Left lobe of liver (tissue), 2 donors: ENCODE results near the gene PCK1. TPM values are rescaled to one million over a fixed set of nuclear protein-coding genes. Genes with fewer than 3 reads are reported as not detected.

Source experiments
- ATAC-seq: fragments of 200-7000 bp; cut with Tn5 transposase; one replicate; pipeline ENCODE4 v1.9.1; 2020; ENCODE audit warnings: mild to moderate bottlenecking, moderate library complexity
- DNase-seq: peaks from one replicate; pipeline ENCODE4 v3.0.0-alpha.2; 2020; ENCODE audit warnings: low spot score
- total RNA-seq: library from RNA; stranded (reverse); gene quantifications from one replicate; pipeline ENCODE4 v1.2.1, GENCODE V29; 2021
- donor health status: DM: no; HTN: no; CAD: no; lungs with moderate emphysema.
- donor health status: DM: no; HTN: yes; CAD: no.

The PCK1 gene
- total RNA-seq, 1 donor from 2014 or later: 1,004 TPM

DNA sequence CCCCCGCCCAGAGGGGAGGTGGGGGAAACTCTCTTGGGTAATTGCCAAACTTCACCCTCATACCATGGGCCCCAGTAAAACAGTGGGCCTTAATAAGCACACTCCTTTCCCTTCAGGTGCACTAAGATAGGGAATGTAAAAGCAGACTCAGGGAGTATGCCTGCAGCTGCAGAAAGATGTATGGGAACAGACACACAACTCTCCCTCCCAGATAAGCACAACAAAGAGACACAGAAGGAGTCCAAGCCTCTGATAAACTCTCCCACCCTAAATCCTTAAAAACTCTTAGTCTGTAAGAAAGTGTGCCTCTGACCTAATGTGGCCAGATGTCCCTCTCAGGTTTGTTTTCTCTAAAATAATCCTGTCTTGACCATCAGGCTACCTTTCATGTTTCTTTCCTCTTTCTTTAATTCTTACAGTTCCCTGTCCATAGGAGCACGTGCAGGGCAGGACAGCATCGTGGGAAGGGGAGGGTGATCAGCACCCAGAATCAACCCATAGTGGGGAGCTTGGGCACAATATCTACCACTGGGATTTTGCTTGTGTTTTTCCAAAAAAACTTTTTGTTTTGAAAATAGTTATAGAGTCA lies 24.7 kb upstream of the PCK1 start:
- DNase-seq: no peak
- ATAC-seq: no peak

DNA sequence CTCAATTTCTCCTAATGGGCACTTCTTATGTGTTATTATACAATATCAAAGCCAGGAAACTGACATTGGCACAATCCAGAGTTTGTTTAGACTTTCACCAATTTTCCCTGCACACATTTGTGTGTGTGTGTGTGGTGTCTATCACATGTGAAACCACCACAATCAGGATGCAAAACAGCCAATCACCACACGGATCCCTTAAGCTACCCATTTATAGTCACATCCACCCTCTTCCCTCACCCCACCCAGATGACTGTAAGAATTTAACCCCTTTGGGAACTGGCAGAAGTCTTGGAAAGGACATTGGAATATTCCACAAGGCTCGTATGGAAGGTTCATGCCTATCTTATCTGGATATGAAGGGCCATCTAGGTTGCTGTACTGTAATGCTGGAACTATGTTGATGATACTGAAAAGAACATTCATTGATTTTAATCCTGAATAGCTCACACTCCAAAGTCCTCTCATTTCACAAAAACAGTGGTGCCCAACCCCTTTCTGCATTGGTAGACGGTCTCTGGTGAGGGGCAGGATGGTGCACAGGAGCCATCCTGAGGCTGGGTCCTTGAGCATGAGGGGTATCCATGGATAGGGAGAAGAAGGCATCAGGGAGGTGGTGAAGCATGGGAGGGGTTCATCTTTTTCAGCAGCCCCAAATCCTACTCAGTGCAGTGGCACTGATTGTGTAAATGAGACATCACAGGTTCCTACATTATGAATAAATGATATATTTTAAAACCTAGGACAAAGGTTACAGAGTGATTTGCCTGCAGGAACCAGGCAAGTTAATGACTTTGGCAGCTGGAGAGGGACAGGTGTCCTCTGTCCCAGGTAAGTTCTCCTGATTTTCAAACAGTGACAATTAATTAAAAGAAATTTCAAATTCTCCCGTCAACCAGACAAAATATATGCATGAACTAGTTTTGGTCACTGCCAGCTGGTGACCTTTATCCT lies 23.9 kb upstream of the PCK1 start:
- DNase-seq (no peak), ATAC-seq (peak; percentile 55)

DNA sequence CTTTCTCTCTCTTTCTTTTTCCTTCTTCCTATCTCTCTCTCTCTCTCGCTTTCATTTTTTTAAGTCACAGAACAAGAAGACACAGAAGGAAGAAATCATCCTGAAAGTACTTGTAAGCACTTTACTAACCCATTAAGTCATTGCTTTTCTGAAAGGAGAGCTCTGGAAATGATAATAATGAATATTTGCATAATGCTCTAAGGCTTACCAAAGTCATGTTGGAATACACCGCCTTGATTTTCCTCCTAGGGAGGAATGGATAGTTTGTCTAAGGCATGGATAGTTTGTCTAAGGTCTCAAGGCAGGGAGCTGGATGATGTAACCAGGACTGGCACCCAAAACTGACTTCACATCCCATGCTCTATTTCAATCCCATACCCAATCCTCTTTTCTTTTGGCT lies 23.1 kb upstream of the PCK1 start:
- ATAC-seq: no peak
- no peak for DNase-seq

DNA sequence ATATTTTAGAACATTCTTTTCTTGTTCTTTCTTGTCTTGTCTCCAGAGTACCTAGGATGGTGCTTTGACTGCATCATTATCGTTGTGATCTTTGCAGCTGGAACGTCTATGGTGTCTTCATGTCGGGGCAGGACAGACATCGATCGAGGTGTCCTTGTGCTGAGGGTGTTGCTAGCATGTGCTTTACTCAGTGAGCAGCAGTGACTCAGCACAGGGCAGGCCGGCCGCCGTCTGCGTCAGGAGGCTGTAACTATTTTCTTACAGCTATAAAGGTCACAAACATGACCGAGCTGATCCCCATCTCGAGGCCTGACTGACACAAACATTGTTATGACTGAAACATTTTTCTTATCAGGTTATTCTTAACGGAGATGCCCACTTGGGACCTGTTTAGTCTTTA lies 21.0 kb upstream of the PCK1 start:
- ATAC-seq (no peak), DNase-seq (no peak)

DNA sequence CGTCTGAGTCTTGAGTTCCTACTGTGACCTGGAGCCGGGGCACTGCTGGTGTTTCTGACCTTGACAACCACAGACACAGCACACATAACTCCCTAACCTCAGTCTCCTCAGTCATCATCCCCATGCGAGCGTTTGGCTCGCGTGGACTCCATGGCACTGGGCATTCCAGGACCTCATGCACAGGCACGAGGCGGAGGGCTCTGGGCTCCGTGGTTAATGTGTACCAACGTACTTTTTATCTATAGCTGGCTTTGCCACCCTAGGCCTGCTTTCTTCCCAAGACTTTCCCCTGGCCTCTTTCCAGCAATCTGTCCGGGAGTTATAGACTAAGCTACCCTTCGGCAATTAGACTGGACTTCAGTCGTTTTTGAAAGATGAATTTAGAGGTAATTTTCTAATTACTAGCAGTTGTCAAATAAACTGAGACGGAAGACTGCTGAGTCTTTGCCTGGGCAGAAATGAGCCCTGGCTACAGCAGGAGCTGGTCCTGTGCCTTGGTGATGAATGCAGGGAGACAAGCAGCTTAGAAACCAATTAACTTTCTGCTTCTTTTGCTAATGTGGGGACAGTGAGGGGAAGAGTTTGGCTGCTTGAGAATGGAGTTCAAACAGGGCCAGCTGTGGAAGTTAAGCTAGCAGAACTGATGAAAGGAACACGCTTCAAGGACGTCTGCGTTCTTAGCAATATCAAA lies 19.9 kb upstream of the PCK1 start:
- DNase-seq: no peak

DNA sequence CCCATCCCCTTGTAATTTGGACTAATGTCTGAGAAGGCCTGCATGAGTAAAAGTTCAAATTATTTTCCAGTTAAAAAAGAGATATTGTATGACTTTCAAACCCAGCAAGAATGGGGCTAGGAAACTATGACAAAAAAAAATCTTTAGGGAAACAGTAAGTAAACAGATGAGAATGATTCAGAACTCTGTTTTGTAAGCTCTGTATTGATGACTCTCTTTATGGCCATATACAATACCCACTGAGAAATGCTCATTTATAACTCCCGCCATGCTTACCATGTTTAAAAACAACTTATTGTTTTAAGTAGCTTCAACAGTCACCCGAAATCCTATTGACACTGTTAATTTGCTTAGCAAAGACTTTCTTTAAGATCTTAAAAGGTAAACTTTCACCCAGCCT lies 17.2 kb upstream of the PCK1 start:
- ATAC-seq (no peak), DNase-seq (no peak)

More for the DNA sequence above, 19.9 kb upstream of the PCK1 start:
- ATAC-seq: no peak

DNA sequence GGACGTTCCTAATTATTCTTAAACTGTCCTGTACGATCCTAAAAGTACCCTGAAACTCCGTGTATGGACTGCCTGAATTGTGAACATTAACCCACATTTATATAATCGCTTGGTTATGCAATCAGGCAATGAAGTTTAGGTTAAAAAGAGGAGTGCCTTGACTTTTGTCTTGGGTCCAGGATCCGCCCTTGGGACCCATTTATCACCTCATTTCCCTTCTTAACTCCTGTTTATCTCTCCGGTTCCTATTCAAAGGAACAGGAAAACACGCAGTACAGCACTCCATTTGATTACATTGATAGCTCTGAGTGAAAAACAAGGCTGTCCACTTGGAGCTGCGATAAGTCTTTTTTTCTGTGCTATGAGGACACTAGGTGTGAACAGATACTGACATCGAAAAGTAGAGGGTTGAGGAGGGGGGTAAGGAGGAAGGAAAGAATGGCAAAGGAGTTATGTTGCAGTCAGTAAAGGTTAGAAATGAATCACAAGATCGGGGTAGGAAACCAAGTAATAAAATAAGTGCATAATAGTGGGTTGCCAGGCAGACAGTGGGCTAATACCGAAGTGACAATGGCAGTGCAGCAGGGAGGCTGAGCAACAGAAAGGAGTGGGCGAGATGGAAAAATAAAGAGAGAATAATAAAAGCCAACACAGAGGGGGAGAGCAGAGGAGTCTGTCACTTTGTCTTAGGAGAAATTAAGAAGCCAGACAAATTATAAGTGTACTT lies 15.9 kb upstream of the PCK1 start:
- ATAC-seq: peak; percentile 14
- DNase-seq: no peak

DNA sequence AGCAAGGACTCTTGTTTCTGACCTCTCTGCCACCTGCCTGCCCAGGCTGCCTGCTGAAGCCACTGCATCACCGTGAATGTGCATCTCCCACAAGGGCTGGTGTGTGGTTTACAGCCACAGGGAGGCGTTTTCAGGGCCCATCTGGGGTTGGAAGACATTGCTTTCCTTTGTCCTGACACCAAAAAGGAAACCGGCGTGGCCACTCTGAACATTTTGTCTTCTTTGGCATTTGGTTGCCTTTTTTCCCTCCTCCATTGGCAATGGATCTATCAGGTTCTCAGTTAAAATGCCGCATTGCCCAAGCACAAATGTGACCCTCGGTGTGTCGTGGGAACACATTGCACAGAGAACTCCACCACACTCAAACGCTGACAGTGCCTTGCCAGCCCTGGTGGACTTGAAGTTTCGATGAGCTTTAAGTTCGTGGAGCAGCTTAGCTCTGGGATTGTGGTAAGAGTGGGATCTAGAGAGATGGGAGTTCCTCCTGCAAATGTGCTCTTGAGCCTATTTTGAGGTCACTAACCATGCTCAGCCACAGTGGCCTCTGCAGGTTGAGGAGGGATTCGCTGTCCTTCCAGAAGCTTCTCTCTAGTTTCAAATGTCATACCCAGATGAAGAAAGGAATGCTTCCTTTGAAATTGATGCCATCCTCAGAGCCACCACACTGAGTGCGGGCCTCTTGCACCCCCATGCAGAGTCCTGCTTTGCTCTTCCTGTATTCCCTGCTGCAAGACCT lies 14.8 kb upstream of the PCK1 start:
- ATAC-seq (peak; percentile 56), DNase-seq (peak; percentile 77)

DNA sequence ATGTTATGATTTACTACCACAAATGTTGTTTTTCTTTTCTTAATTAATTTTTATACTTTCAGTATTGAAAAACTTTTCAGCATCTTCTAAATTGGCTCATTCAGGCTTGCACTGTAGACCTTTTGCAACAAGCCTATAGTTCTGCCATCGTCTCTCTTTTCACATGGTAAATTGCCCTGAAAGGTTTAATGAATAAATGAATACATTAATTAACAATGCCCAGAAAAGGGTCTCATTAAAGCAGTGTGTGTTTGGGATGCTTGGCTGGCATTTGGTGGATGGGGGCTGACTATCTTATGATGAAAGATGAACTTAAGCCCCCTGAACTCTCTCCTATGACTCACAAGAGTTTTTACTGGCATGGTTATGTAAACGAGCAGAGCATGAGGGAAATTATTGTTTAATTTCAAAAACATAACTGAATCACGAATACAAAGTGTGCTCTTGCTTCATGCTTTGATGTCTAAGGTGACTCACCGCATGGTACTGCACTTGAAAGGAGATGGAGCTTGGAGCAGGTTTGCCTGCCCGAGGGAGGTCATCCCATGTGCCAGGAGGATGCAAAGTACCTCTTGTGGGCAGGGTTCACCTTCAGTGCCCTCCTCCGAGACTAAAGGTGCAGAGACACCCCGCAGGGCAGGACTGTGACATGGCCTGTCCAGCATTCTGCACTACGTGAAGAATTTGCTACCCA lies 13.8 kb upstream of the PCK1 start:
- no peak for DNase-seq

DNA sequence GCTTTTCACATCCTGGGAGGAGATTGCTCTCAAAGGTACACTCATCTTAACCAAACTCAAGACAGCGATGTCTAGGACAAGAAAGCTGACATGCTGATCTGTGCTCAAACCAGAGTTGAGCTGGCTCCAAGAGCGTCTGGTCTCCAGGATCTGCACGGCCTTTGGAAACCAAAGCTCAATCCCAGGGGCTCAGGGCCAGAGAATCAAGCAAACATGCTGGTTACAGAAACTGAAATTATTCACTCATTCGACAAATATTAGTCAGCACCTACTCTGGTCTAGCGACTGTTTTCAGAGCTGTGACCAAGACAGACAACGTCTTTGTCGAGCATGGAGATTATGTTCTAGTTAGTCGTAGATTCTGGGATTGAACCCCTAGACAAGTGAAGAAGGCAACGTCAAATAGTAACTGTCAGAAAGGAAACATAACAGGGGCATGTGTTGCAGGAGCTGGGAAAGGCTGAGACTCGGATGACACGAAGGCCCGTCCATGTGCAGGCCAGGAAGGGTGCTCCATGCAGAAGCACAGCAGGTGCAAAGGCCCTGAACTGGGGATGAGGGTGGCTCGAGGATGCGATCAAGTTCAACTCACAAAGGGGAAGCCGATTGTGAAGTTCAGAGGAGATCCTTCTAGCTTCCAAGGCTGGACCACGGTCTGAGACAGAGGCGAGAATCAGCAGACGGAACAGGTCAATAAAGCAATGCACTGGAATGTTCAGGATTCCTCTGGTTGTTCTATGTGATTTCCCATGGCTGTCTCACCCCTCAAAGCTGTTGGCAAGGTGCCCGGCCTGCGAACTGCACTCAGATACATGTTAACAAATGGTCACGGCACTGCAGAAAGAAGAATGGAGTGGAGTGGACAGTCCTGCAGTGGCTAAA lies 12.5 kb upstream of the PCK1 start:
- peak; percentile 76 for DNase-seq
- ATAC-seq: peak; percentile 46

More for the DNA sequence above, 13.8 kb upstream of the PCK1 start:
- ATAC-seq: peak; percentile 38

DNA sequence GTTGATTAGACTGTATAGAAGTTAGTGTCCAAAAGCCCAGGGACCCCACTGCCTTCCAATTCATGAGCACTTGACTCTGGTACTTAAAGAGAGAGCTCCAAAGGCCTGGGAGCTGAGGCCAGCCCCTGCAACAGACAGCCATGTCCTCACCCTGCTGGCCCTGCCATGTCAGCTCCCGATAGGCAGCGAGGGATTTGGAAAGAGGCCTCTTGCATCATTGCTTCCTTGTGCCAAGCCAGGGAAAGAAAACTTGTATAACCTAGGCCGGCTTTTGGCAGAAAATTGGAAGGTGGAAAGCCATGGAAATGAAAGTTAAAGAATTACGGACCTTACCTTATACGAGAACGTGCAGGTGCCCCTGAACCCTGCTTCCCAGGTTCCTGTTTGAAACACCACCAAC lies 8.4 kb upstream of the PCK1 start:
- DNase-seq (peak; percentile 91), ATAC-seq (peak; percentile 58)

DNA sequence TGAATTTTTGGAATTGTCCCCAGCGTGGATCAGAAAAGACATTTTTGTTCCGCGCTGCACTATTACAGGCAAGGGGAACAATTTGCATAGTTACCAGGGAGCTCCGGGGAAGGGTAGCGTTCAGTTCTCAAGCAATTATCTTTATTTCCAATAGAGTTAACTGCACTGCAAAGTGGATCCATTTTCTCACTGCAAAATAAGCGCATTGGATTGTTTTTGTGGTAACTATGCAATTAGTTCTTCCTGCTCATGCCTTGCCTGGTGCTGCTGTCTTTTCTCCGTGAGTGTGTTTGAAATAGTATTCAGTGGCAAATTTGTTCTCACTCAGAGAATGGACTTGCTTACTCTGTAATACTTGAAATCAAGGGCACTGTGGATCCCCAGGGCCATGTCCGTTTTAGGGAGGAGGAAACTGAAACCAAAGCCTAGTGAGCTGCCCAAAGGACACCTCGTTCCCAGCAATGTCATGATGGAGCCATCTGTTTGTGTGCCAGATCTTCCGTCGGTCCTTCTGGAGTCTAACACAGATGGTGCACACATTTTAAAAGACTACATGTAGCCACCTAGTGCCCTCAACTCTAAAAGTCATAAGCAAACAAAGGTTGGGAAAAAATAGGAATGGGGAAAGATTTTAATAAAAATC lies 7.4 kb upstream of the PCK1 start:
- ATAC-seq (peak; percentile 27), DNase-seq (no peak)

DNA sequence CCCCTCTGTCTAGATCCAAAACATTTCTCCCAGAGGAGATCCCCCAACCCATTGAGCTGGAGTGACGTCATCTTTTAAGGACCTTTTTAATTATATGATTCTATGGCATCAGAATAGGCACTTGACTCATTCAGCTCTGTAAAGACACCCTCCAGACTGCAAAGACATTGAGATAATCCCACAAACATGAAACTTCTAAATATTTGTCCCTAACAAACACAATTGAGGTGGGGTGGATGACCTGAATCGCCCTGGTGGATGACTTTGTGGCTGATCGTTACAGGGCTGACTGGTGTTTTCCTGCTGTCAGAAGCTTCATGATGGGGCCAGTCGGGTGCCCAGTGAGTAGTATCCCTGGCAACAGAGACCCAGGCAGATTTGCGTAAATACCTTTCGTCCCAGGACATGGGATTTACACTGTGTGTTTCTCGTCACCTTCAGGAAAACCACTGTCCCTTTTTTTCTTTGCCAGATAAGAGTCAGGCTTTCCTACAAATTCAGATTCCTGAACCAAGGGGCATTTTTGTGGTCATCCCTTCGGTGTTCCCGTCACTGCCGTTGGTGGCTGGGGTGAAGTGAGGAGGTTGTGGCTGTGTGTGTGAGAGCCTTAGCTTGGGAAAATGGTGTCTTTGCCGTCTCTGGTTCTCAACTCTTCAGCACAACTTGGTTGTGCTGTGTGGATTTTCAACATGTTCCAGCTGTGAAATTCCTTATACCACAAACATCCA lies 5.3 kb upstream of the PCK1 start:
- DNase-seq: peak; percentile 77
- peak; percentile 41 for ATAC-seq

DNA sequence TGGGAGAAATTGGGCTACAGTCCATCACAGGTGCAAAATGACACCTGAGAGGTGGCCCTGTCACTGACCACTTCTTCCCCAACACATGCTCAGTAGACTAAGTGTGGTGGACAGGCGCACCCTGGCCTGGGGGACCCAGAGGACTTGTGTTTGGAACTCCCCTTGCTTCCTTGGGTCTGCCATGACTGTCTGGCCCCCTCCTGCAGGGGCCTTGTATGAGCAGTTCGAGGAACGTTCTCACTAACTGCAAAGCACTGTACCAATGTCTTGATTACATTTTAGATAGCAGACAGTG lies 4.0 kb upstream of the PCK1 start:
- no peak for ATAC-seq
- no peak for DNase-seq

DNA sequence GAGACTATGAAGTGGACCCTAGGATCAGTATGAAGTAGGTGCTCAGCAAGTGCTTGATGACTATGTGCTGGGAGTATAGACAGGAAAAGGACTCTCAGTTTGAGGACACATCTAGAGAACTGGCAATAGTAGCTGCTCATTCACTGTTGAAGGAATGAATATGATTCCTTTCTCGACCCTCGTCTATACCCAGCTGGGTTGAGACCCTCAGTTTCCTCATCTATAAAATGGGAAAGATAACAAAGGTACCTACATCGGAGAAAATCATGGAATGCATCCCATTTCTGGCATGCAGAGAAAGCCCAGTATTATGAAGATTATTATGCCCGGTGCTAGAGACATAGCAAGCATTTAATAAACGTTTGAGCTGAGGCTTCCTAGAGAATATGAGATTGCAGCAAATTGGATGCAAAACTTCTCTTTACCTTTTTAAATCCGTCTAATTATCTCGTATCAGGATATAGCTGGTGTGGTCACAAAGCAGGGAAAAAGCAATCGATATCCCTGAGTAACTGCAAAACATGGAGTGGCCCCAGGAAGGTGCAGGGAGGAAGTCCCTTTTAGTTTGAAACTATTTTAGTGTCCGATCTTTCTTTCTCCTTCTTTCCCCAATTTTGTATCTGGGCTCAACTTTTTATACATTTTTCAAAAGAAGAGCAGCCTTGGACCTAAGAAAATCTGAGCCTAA lies 2.8 kb upstream of the PCK1 start:
- no peak for DNase-seq
- no peak for ATAC-seq

DNA sequence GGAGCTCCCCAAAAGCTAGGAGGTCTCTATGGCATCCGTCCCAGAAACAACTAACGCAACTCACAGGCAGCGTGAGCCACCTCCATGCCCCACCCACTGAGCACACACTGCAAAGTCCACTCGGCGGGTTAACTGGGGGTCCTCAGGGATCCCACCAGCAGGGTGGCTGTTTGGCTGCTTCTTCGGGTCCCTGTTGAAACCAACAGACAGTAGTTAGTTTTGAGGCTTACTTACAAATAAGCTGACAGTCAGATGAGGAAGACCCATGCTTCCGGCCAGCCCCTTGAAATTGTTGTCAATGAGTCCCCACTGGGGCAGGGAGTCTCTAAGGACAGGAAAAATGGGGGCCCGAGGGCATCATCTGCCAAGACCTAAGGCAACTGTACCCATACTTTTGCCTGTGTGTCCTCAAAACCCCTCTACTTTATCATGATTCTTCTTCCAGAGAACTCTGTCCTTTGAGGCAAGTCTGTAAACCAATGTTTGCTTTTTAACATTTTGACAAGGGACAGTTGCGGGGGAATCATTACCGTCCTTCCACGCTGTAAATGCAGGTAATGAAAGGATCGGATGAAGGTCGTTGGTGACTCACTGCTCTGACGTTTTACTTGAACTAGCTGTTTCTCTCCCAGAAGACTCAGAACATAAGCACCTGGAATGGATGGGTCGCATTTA lies 2.2 kb upstream of the PCK1 start:
- ATAC-seq (no peak), DNase-seq (peak; percentile 63)

DNA sequence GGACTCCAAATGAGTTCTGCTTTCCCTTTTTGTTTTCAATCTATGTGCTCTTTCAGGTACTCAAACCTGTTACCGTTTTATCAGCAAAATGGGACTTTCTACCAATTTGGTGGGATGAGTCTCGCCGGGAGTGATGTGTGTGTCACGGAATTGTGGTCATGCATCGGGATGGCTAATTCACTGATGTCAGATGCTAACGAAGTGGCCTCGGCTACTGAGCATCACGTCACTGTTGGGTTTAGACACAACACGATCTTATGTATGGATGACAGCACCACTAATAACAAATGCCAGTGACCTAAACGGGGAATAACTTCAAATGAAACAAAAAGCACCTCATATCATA lies 1.6 kb upstream of the PCK1 start:
- ATAC-seq (no peak), DNase-seq (no peak)
